ENCODE measurements around the gene SSH2.

GRCh38 chr17:29749045-29749825, 180.8 kb downstream of the SSH2 start:
- TF ChIP-seq, protein P1, sequence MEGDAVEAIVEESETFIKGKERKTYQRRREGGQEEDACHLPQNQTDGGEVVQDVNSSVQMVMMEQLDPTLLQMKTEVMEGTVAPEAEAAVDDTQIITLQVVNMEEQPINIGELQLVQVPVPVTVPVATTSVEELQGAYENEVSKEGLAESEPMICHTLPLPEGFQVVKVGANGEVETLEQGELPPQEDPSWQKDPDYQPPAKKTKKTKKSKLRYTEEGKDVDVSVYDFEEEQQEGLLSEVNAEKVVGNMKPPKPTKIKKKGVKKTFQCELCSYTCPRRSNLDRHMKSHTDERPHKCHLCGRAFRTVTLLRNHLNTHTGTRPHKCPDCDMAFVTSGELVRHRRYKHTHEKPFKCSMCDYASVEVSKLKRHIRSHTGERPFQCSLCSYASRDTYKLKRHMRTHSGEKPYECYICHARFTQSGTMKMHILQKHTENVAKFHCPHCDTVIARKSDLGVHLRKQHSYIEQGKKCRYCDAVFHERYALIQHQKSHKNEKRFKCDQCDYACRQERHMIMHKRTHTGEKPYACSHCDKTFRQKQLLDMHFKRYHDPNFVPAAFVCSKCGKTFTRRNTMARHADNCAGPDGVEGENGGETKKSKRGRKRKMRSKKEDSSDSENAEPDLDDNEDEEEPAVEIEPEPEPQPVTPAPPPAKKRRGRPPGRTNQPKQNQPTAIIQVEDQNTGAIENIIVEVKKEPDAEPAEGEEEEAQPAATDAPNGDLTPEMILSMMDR (IDR thresholded peaks at IDR 0.05; ENCODE audit: low read length), result no peak
- TF ChIP-seq EZH2phosphoT487 (IDR thresholded peaks at IDR 0.05; ENCODE audit: low read length), result no peak
